ENCODE results near the gene CHD3. TPM values are rescaled to one million over a fixed set of nuclear protein-coding genes. Genes with fewer than 3 reads are reported as not detected.
A peak's percentile ranks its signal among the peaks of the same experiment; 100 is the strongest.

The CHD3 gene
- total RNA-seq, 1 donor from 2014 or later = 77.9 TPM

DNA sequence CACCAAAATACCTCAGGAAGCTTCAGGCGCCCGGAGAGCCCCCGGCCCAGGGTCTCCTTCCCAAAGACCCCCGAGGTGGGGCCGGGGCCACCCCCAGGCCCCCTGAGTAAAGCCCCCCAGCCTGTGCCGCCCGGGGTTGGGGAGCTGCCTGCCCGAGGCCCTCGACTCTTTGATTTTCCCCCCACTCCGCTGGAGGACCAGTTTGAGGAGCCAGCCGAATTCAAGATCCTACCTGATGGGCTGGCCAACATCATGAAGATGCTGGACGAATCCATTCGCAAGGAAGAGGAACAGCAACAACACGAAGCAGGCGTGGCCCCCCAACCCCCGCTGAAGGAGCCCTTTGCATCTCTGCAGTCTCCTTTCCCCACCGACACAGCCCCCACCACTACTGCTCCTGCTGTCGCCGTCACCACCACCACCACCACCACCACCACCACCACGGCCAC, 40.4 kb upstream of the CHD3 start:
- H3K4me1 ChIP-seq = peaks cover 25% of the 10 kb centered on the region
- peaks cover 80% of the 10 kb centered on the region for H3K36me3 ChIP-seq
- no peak overlapping the region for H3K4me3 ChIP-seq
- TF ChIP-seq, protein P1, sequence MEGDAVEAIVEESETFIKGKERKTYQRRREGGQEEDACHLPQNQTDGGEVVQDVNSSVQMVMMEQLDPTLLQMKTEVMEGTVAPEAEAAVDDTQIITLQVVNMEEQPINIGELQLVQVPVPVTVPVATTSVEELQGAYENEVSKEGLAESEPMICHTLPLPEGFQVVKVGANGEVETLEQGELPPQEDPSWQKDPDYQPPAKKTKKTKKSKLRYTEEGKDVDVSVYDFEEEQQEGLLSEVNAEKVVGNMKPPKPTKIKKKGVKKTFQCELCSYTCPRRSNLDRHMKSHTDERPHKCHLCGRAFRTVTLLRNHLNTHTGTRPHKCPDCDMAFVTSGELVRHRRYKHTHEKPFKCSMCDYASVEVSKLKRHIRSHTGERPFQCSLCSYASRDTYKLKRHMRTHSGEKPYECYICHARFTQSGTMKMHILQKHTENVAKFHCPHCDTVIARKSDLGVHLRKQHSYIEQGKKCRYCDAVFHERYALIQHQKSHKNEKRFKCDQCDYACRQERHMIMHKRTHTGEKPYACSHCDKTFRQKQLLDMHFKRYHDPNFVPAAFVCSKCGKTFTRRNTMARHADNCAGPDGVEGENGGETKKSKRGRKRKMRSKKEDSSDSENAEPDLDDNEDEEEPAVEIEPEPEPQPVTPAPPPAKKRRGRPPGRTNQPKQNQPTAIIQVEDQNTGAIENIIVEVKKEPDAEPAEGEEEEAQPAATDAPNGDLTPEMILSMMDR (IDR thresholded peaks at IDR 0.05) = no peak
- ATAC-seq (no peak), DNase-seq (peak; percentile 44)
- H3K27ac ChIP-seq = no peak overlapping the region
- intact Hi-C loops (cut with DNase I) = no loop called here
- no peaks in the 10 kb centered on the region for H3K27me3 ChIP-seq (ENCODE audit: low read depth)
- H3K9me3 ChIP-seq = no peaks in the 10 kb centered on the region

- peaks cover 25% of the 10 kb centered on the region for H3K4me1 ChIP-seq
- ATAC-seq = no peak
Observed at GRCh38 chr17:7848739-7849129, 39.9 kb upstream of the CHD3 start.

GRCh38 chr17:7849130-7849750, 39.3 kb upstream of the CHD3 start:
- Histone ChIP-seq H3K27me3 (ENCODE audit: low read depth) (no peaks in the 10 kb centered on the region), H3K4me3 (no peak overlapping the region), H3K27ac (no peak overlapping the region), H3K4me1 (peaks cover 25% of the 10 kb centered on the region), H3K9me3 (no peaks in the 10 kb centered on the region), H3K36me3 (peaks cover 90% of the 10 kb centered on the region)
- intact Hi-C loops (cut with DNase I) = no loop called here
- no peak for ATAC-seq
- peak; percentile 50 for DNase-seq
- TF ChIP-seq, protein P1 (IDR thresholded peaks at IDR 0.05) = no peak

More at GRCh38 chr17:7848739-7849129, 39.9 kb upstream of the CHD3 start:
- TF ChIP-seq, protein P1 (IDR thresholded peaks at IDR 0.05) = no peak
- DNase-seq = no peak
- Histone ChIP-seq H3K9me3 (no peaks in the 10 kb centered on the region), H3K36me3 (peaks cover 86% of the 10 kb centered on the region), H3K4me3 (no peak overlapping the region), H3K27me3 (ENCODE audit: low read depth) (no peaks in the 10 kb centered on the region), H3K27ac (no peak overlapping the region)
- intact Hi-C loops (cut with DNase I) = no loop called here

DNA sequence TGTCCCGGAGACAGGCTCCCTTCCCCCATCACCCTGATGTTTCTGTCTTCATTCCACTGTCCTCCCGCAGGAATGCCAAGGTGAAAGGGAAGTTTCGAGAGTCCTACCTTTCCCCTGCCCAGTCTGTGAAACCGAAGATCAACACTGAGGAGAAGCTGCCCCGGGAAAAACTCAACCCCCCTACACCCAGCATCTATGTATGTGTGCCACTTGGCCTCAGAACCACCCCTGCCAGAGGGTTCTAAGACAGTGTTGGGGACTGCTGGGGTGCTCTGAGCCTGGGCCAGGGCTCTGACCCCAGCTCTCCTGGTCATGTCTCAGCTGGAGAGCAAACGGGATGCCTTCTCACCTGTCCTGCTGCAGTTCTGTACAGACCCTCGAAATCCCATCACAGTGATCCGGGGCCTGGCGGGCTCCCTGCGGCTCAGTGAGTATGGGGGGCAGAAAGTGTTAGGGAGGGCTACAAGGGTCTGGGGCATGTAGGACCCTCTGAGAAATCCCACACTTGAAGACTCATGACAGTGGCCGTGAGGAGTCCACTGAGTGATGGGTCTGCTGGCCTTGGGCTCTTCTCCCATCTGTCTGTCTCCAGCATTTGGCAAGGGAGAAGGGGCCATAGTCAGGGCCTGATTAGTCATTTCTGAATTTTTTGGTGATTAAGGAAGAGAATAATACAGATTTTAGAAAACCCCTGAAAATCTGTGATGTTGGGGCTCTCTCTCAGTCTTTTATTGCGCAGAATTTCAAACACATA, 38.7 kb upstream of the CHD3 start:
- Histone ChIP-seq H3K36me3 (peaks cover 91% of the 10 kb centered on the region), H3K27ac (no peak overlapping the region), H3K4me1 (peaks cover 25% of the 10 kb centered on the region), H3K9me3 (no peaks in the 10 kb centered on the region), H3K4me3 (no peak overlapping the region), H3K27me3 (ENCODE audit: low read depth) (no peaks in the 10 kb centered on the region)
- TF ChIP-seq, protein P1 (IDR thresholded peaks at IDR 0.05) = no peak
- ATAC-seq (no peak), DNase-seq (no peak)
- intact Hi-C loops (cut with DNase I) = no loop called here

- intact Hi-C loops (cut with DNase I) = no loop called here
- H3K9me3 ChIP-seq = no peaks in the 10 kb centered on the region
- H3K27ac ChIP-seq = no peak overlapping the region
- ATAC-seq = no peak
- H3K4me1 ChIP-seq = peaks cover 25% of the 10 kb centered on the region
- H3K4me3 ChIP-seq = peak overlapping the region; percentile 37
- H3K36me3 ChIP-seq = peaks cover 90% of the 10 kb centered on the region
- TF ChIP-seq, protein P1 (IDR thresholded peaks at IDR 0.05) = no peak
- no peak for DNase-seq
- no peaks in the 10 kb centered on the region for H3K27me3 ChIP-seq (ENCODE audit: low read depth)
Observed at GRCh38 chr17:7850701-7851437, 37.7 kb upstream of the CHD3 start.
